ENCODE data around the gene CEP85.
A peak's percentile ranks its signal among the peaks of the same experiment; 100 is the strongest.

GRCh38 chr1:26234644-26235370, 807 bp downstream of the CEP85 start:
- TF ChIP-seq CTCF (conservative IDR thresholded peaks at IDR 0.05; ENCODE audit: low read length) (peak; percentile 41), EZH2phosphoT487 (IDR thresholded peaks at IDR 0.05; ENCODE audit: borderline replicate concordance) (no peak)

All from Loucy (cell line).